Panc1 (cell line): Measurements from ENCODE around the gene FOSB. TPM values are rescaled to one million over a fixed set of nuclear protein-coding genes. Genes with fewer than 3 reads are reported as not detected.
A peak's percentile ranks its signal among the peaks of the same experiment; 100 is the strongest.

Experiments
- ATAC-seq: fragments of 200-7000 bp; cut with Tn5 transposase; 2 replicates; pipeline ENCODE4 v1.9.1; 2020; ENCODE audit warnings: mild to moderate bottlenecking, moderate library complexity
- BruUV-seq: library from RNA; stranded (reverse); fragments of 400-500 nt; replicated peaks from 2 replicates; lab custom pipeline; 2021; lab: Mats Ljungman, UMichigan
- CTCF ChIA-PET: fragments of 300-600 bp; sonication (Branson Sonifier 250); formaldehyde crosslinking; loops from one replicate; lab custom pipeline; 2022; ENCODE audit warnings: antibody characterized with exemption; lab: Charles Lee
- POLR2A ChIA-PET: fragments of 300-600 bp; sonication (Branson Sonifier 250); formaldehyde crosslinking; loops from one replicate; lab custom pipeline; 2022; ENCODE audit warnings: antibody characterized with exemption; lab: Charles Lee
- DNase-seq: peaks from one replicate; pipeline ENCODE4 v3.0.0-alpha.2; 2010; ENCODE audit warnings: low read depth, low spot score
- H3K27ac ChIP-seq: 2 replicates; pipeline ENCODE4 v1.5.1; 2011; ENCODE audit warnings: mild to moderate bottlenecking, low read length, inconsistent platforms
- H3K27me3 ChIP-seq: fragments of 200-500 bp; sonication (Bioruptor generic); 2 replicates; pipeline ENCODE4 v1.6.0; 2014; ENCODE audit warnings: low read length, inconsistent platforms; ENCODE audit not compliant: control insufficient read depth, insufficient read depth
- H3K36me3 ChIP-seq: fragments of 200-500 bp; sonication (Bioruptor generic); 2 replicates; pipeline ENCODE4 v1.5.1; 2014; ENCODE audit warnings: inconsistent platforms, mild to moderate bottlenecking, low read length, moderate library complexity; ENCODE audit not compliant: control insufficient read depth, insufficient read depth
- H3K4me1 ChIP-seq: 2 replicates; pipeline ENCODE4 v1.5.1; 2011; ENCODE audit warnings: inconsistent platforms, mild to moderate bottlenecking, low read length, moderate library complexity; ENCODE audit not compliant: control insufficient read depth, insufficient read depth
- H3K4me3 ChIP-seq, 2 experiments: 2 replicates each; pipeline ENCODE4 v1.5.1; 2011 to 2012; ENCODE audit warnings: low read depth in 2 of 2, low read length in 2 of 2, mild to moderate bottlenecking in 2 of 2, inconsistent platforms in 1 of 2, moderate library complexity in 1 of 2
- H3K9me3 ChIP-seq: fragments of 200-500 bp; sonication (Bioruptor generic); 2 replicates; pipeline ENCODE4 v1.5.1; 2014; ENCODE audit warnings: low read depth, mild to moderate bottlenecking, inconsistent platforms, low read length, moderate library complexity; ENCODE audit not compliant: control insufficient read depth, insufficient read depth
- POLR2AphosphoS5 ChIP-seq: IDR thresholded peaks from 2 replicates; pipeline ENCODE4 v1.6.1; 2012; ENCODE audit warnings: mild to moderate bottlenecking, low read depth, low read length, moderate library complexity
- REST ChIP-seq, 2 experiments: IDR thresholded peaks; 2 replicates each; pipeline ENCODE4 v1.6.1; 2011 to 2012; ENCODE audit warnings: low read depth in 2 of 2, control low read depth in 1 of 2, low read length in 1 of 2, mild to moderate bottlenecking in 1 of 2, moderate library complexity in 1 of 2; ENCODE audit not compliant: insufficient read depth in 1 of 2
- SIN3A ChIP-seq: IDR thresholded peaks from 2 replicates; pipeline ENCODE4 v1.6.1; 2012; ENCODE audit warnings: low read depth, mild to moderate bottlenecking, low read length, moderate library complexity, borderline replicate concordance; ENCODE audit not compliant: insufficient read depth
- TCF7L2 ChIP-seq: IDR thresholded peaks from 2 replicates; pipeline ENCODE4 v1.6.1; 2011; ENCODE audit warnings: mild to moderate bottlenecking, low read depth, low read length, inconsistent platforms
- in situ Hi-C: cut with HindIII; loops from 2 replicates; pipeline ENCODE4 v1.10.0; 2016; ENCODE audit warnings: low sequenced_read_pairs, low pct_unique_long_range_greater_than_20kb
- intact Hi-C: fragments of 100-400 bp; cut with micrococcal nuclease; formaldehyde crosslinking; loops from one replicate; pipeline ENCODE4 v1.10.0; 2022; ENCODE audit not compliant: unreplicated experiment
- total RNA-seq: library from RNA; stranded (reverse); gene quantifications from one replicate; pipeline ENCODE4 v1.2.1, GENCODE V29; 2021; ENCODE audit not compliant: unreplicated experiment
- TF ChIP-seq, protein P1 (sequence below): fragments of 450-650 bp; IDR thresholded peaks from 2 replicates; pipeline ENCODE4 v1.5.1; 2017; ENCODE audit warnings: mild to moderate bottlenecking

The FOSB gene
- total RNA-seq, 1 experiment from 2014 or later: 13.4 TPM

GRCh38 chr19:45477713-45478453 lies 10.1 kb downstream of the FOSB start:
- intact Hi-C loops (loop anchor here (2.0 kb wide), 1 partner anchor 39 kb away; no protein-coding TSS in a partner anchor), in situ Hi-C loops (no loop called here)
- Histone ChIP-seq H3K4me1 (peaks cover 9% of the 10 kb centered on the region), H3K4me3 (peak overlapping the region; percentile 58 to 80), H3K36me3 (no peaks in the 10 kb centered on the region), H3K27me3 (no peaks in the 10 kb centered on the region), H3K27ac (peak overlapping the region; percentile 61), H3K9me3 (no peaks in the 10 kb centered on the region)
- TF ChIP-seq SIN3A (no peak), TCF7L2 (no peak), REST (IDR thresholded peaks at IDR 0.05; ENCODE audit: insufficient read depth in 1 of 2, low read depth in 2 of 2, low read length in 1 of 2) (no peak), POLR2AphosphoS5 (no peak)
- TF ChIP-seq, protein P1, sequence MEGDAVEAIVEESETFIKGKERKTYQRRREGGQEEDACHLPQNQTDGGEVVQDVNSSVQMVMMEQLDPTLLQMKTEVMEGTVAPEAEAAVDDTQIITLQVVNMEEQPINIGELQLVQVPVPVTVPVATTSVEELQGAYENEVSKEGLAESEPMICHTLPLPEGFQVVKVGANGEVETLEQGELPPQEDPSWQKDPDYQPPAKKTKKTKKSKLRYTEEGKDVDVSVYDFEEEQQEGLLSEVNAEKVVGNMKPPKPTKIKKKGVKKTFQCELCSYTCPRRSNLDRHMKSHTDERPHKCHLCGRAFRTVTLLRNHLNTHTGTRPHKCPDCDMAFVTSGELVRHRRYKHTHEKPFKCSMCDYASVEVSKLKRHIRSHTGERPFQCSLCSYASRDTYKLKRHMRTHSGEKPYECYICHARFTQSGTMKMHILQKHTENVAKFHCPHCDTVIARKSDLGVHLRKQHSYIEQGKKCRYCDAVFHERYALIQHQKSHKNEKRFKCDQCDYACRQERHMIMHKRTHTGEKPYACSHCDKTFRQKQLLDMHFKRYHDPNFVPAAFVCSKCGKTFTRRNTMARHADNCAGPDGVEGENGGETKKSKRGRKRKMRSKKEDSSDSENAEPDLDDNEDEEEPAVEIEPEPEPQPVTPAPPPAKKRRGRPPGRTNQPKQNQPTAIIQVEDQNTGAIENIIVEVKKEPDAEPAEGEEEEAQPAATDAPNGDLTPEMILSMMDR: no peak
- CTCF ChIA-PET: interaction anchor here (0.7 to 2.6 kb wide), 9 partner anchors 24 to 163 kb away, joined by 3 to 31 read pairs (median 8); no protein-coding TSS in a partner anchor
- POLR2A ChIA-PET: no interaction called here
- no peak for DNase-seq
- no TSS peak for BruUV-seq
- peak; percentile 36 for ATAC-seq

DNA sequence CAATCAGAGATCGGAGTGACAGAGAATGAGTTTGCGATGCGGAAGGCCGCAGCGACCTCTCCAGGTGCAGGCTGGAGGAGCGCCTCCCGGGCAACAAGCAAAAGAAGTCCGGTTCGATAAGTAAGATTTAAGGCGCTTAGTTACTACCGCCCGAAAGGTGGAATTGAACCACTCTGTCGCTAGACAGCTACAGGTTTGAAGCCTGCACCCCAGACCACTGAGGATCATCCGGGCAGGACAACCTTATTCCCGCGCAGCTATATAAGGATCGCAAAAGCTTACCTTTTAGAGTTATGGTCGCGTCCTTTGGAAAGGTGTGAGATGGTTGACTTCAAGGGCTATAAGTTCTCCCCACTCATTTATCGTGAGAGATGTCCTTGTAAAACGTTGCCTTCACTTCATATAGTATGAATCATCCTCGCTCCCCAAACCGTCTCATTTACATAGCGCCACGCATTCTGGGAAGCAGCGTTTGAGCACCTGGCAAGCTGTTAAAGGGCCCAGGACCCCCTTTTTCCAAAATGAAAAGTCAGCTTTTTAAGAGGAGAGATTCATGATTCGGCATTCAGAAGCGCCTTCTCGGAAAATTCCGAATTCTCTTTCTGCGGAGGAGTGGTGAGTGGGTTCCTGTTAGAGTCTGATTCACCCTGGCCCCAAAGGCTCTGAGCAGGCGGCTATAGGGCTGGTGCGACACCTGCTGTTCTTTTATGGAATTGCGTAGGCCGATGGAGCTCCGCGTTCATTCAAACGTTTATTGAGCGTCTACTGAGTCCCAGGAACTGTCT lies 10.8 kb downstream of the FOSB start:
- no peaks in the 10 kb centered on the region for H3K27me3 ChIP-seq
- ChIA-PET POLR2A (interaction anchor here (1.1 kb wide), 1 partner anchor 11 kb away, joined by 3 read pairs; no protein-coding TSS in a partner anchor), CTCF (interaction anchor here (0.6 to 2.6 kb wide), 8 partner anchors 13 to 163 kb away, joined by 3 to 31 read pairs (median 6); no protein-coding TSS in a partner anchor)
- peak overlapping the region; percentile 99 for H3K27ac ChIP-seq
- DNase-seq (peak; percentile 83), ATAC-seq (peak; percentile 98)
- intact Hi-C loops: loop anchor here (2.0 kb wide), 1 partner anchor 40 kb away; no protein-coding TSS in a partner anchor
- no TSS peak for BruUV-seq
- TF ChIP-seq, protein P1: peak; percentile 85
- peak; percentile 58 for TF ChIP-seq POLR2AphosphoS5
- TF ChIP-seq TCF7L2: 0 out of 2 replicates have a peak, but pooled peaks have one; percentile 19
- no peak for TF ChIP-seq REST (IDR thresholded peaks at IDR 0.05; ENCODE audit: insufficient read depth in 1 of 2, low read depth in 2 of 2, low read length in 1 of 2)
- TF ChIP-seq SIN3A: peak; percentile 66; the same call in 1 of the 2 replicates
- peaks cover 9% of the 10 kb centered on the region for H3K4me1 ChIP-seq
- H3K4me3 ChIP-seq: peak overlapping the region; percentile 58 to 80
- H3K36me3 ChIP-seq: no peaks in the 10 kb centered on the region
- H3K9me3 ChIP-seq: no peaks in the 10 kb centered on the region
- in situ Hi-C loops: no loop called here
